H4 (cell line): ENCODE measurements around the gene ATN1. TPM values are rescaled to one million over a fixed set of nuclear protein-coding genes. Genes with fewer than 3 reads are reported as not detected.
A peak's percentile ranks its signal among the peaks of the same experiment; 100 is the strongest.

Source experiments
- DNase-seq: peaks from one replicate; pipeline ENCODE4 v3.0.0-alpha.2; 2015; ENCODE audit warnings: low spot score
- total RNA-seq: library from RNA; depleted of rRNA; stranded (reverse); fragments of >200 nt; shearing (Covaris generic); gene quantifications from 2 replicates; pipeline ENCODE4 v1.2.3, GENCODE V29; 2014

The ATN1 gene
- total RNA-seq, 1 experiment from 2014 or later: 6.0 TPM

DNA sequence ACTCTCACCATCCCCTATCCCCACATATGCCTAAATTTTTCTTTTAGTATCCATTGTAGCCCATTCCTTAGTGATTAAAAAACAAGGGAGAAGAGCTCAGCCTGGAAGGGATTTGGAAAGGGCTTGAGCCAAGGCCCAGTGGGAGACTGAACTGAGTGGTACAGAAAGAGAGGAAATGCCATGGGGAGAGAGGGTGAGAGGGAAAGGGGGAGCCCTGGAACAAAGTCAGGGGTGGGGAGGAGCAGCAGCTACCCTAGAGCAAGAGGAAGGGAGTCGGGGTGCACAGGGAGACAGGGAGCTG, 2.6 kb upstream of the ATN1 start:
- DNase-seq: no peak

- peak; percentile 98 for DNase-seq
These were observed 2.0 kb upstream of the ATN1 start for GRCh38 chr12:6925540-6926279.

DNA sequence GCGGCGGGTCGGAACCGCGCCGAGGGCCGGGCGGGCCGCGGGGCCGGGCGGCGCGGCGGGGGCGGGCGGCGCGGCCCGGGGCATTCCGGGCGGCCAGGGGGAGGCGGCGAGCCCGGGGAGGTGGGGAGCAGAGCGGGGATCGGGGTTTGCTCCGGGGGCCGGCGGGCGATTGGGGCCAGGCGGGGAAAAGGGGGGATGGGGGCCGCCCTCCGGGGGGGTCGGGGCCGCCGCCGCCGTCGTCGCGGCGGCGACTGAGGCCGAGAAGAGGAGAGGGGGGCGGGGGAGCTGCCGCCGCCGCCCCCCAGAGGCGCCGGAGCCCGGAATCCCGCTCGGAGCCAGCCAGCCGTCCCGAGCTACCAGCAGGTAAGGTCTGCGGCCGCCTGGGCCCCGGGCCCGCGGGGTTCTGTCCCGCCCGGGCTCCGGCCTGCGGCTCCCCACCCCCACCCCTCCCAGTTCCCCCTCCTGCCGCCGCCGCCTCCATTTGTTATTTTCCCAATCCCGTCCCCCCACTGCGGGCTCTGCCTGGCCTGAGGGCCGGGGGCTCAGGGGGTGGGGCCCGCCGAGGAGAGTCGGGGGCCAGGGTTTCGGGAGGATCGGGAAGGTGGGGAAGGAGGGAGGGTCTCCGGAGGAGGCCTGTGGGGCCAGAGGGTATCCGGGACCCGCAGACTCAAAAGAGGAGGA, 403 bp downstream of the ATN1 start:
- no peak for DNase-seq

DNA sequence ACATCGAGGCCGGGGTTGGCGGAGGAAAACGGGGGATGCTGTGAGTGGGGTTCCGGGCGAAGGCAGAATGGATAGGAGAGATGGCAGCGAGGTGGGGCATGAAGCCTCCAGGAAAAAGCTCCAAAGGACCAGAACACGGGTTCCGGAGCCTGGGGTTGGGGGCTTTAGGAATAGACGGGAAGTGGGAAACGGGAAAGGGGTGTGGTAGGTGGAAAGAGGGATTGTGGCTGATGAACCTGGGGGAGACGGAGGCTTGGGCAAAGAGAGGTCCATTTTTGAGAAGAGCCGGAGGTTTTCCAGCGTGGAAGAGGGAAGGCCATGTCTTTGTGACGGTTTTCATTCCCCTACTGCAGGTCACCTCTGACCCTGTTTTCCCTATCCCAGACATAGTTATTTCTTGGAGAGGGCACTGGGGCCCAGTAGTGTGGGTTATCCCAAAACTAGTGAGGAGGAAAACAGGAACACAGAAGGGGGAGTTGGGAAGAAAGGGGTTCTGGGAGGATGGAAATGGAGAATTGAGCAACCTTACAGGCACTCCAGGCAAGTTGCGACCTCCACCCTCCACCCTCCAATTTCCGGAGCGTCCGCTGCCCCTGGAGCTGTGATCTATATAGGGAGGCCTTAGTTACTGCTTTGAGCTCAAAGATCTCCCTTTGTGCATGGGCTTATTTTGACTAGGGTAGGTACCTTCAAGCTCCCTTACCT, 1.1 kb downstream of the ATN1 start:
- no peak for DNase-seq

- DNase-seq: no peak
These were observed 2.0 kb downstream of the ATN1 start for GRCh38 chr12:6929466-6930452.

- no peak for DNase-seq
These were observed 5.0 kb downstream of the ATN1 start for GRCh38 chr12:6932766-6933165.

GRCh38 chr12:6934110-6934509, 6.4 kb downstream of the ATN1 start:
- DNase-seq: no peak

DNA sequence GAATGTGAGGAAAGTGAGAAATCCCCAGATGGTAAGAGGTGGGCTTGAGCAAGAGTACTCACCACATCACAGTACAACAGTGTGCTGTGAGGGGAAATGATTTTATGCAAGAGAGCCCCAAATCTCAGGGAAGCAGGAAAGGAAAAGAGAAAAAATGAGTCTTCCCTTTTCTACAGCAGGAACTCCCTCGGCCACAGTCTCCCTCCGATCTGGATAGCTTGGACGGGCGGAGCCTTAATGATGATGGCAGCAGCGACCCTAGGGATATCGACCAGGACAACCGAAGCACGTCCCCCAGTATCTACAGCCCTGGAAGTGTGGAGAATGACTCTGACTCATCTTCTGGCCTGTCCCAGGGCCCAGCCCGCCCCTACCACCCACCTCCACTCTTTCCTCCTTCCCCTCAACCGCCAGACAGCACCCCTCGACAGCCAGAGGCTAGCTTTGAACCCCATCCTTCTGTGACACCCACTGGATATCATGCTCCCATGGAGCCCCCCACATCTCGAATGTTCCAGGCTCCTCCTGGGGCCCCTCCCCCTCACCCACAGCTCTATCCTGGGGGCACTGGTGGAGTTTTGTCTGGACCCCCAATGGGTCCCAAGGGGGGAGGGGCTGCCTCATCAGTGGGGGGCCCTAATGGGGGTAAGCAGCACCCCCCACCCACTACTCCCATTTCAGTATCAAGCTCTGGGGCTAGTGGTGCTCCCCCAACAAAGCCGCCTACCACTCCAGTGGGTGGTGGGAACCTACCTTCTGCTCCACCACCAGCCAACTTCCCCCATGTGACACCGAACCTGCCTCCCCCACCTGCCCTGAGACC, 7.8 kb downstream of the ATN1 start:
- DNase-seq: no peak

DNA sequence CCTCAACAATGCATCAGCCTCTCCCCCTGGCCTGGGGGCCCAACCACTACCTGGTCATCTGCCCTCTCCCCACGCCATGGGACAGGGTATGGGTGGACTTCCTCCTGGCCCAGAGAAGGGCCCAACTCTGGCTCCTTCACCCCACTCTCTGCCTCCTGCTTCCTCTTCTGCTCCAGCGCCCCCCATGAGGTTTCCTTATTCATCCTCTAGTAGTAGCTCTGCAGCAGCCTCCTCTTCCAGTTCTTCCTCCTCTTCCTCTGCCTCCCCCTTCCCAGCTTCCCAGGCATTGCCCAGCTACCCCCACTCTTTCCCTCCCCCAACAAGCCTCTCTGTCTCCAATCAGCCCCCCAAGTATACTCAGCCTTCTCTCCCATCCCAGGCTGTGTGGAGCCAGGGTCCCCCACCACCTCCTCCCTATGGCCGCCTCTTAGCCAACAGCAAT, 8.5 kb downstream of the ATN1 start:
- DNase-seq: no peak

- DNase-seq: no peak
These were observed 9.1 kb downstream of the ATN1 start for GRCh38 chr12:6936636-6937480.

- peak; percentile 96 for DNase-seq
These were observed 10.0 kb downstream of the ATN1 start for GRCh38 chr12:6937481-6938352.

DNA sequence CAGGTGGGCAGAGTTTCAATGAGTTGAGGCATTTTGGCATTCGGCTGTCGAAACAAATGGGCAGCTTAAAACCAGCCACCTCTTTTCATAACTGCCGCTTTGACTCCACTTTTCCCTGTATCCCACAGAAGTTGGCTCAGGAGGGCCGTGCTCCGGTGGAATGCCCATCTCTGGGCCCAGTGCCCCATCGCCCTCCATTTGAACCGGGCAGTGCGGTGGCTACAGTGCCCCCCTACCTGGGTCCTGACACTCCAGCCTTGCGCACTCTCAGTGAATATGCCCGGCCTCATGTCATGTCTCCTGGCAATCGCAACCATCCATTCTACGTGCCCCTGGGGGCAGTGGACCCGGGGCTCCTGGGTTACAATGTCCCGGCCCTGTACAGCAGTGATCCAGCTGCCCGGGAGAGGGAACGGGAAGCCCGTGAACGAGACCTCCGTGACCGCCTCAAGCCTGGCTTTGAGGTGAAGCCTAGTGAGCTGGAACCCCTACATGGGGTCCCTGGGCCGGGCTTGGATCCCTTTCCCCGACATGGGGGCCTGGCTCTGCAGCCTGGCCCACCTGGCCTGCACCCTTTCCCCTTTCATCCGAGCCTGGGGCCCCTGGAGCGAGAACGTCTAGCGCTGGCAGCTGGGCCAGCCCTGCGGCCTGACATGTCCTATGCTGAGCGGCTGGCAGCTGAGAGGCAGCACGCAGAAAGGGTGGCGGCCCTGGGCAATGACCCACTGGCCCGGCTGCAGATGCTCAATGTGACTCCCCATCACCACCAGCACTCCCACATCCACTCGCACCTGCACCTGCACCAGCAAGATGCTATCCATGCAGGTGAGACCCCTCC, 10.8 kb downstream of the ATN1 start:
- DNase-seq: no peak

DNA sequence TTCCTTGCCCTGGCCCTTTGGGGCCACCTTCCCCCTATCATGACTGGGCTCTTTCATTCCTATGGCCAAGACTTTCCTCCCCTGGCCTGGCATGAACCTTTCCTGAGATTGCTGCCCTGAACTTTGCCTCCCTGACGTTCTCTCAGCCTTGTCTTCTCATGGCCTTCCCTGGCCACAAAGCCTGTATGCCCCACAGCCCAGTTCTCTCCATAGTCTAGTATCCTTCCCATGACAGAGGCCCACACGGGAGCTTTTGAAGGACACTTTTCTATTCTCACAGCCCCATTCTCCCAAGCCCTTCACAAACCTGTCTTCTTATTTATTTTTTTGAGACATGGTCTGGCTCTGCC, 11.4 kb downstream of the ATN1 start:
- no peak for DNase-seq

- no peak for DNase-seq
These were observed 13.5 kb downstream of the ATN1 start for GRCh38 chr12:6941267-6941666.

GRCh38 chr12:6941782-6942181, 14.0 kb downstream of the ATN1 start:
- DNase-seq: no peak

GRCh38 chr12:6942331-6942665, 14.5 kb downstream of the ATN1 start:
- no peak for DNase-seq

DNA sequence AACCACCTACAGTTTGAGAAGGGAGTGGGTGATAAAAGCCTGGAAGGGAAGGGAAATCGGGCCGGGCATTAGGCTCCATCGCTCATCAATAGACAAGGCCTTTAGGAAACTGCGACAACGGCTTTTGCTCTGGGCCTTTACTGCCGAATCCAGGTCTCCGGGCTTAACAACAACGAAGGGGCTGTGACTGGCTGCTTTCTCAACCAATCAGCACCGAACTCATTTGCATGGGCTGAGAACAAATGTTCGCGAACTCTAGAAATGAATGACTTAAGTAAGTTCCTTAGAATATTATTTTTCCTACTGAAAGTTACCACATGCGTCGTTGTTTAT, 15.6 kb downstream of the ATN1 start:
- peak; percentile 88 for DNase-seq

GRCh38 chr12:6943722-6944380, 16.1 kb downstream of the ATN1 start, which contains the start of the genes C12orf57 and RNU7-1:
C12orf57 (plus strand) TSS chr12:6944022; CDS start chr12:6944122, 100 bp downstream.
RNU7-1 (plus strand) TSS chr12:6943816.
- DNase-seq: peak; percentile 90
